Stimulated activated CD8-positive, alpha-beta memory T cell treated with anti-CD3 and anti-CD28 coated beads, Interleukin-7, amount 100 ng/mL, for 4 hours (primary cell): Measurements from ENCODE around the gene ANKFY1.

Experiments
- DNase-seq, 2 donors: peaks; one replicate each; pipeline ENCODE4 v3.0.0-alpha.2; 2020; ENCODE audit warnings: low read depth in 2 of 2

Gene ANKFY1

GRCh38 chr17:4263282-4264215 is at the start of gene ANKFY1:
Gene ANKFY1, minus strand, starts transcription at chr17:4263979. Its CDS starts 38 bp downstream, at chr17:4263941.
- DNase-seq = peak; percentile 92 to 94

GRCh38 chr17:4310354-4311060 is 46.7 kb upstream of the ANKFY1 start:
- no peak for DNase-seq

GRCh38 chr17:4309897-4310296 is 46.1 kb upstream of the ANKFY1 start:
- no peak for DNase-seq

GRCh38 chr17:4307179-4307930 is 43.6 kb upstream of the ANKFY1 start:
- no peak for DNase-seq

- no peak for DNase-seq
Measured at GRCh38 chr17:4305224-4305623, 41.4 kb upstream of the ANKFY1 start.

GRCh38 chr17:4304417-4305027 is 40.7 kb upstream of the ANKFY1 start:
- DNase-seq = peak in 1 of 2 donors; percentile 24

GRCh38 chr17:4301066-4301465 is 37.3 kb upstream of the ANKFY1 start:
- DNase-seq = no peak

- no peak for DNase-seq
Measured at GRCh38 chr17:4297351-4297750, 33.6 kb upstream of the ANKFY1 start.

GRCh38 chr17:4295686-4296085 is 31.9 kb upstream of the ANKFY1 start:
- no peak for DNase-seq

- DNase-seq = no peak
Measured at GRCh38 chr17:4293572-4293971, 29.8 kb upstream of the ANKFY1 start.

GRCh38 chr17:4287710-4288109 is 23.9 kb upstream of the ANKFY1 start:
- DNase-seq = no peak

- no peak for DNase-seq
Measured at GRCh38 chr17:4276514-4276913, 12.7 kb upstream of the ANKFY1 start.

GRCh38 chr17:4272972-4273368 is 9.2 kb upstream of the ANKFY1 start:
- no peak for DNase-seq

- no peak for DNase-seq
Measured at GRCh38 chr17:4272213-4272971, 8.6 kb upstream of the ANKFY1 start.

GRCh38 chr17:4270736-4271135 is 7.0 kb upstream of the ANKFY1 start:
- no peak for DNase-seq

GRCh38 chr17:4269915-4270314 is 6.1 kb upstream of the ANKFY1 start:
- no peak for DNase-seq

GRCh38 chr17:4267402-4267801 is 3.6 kb upstream of the ANKFY1 start:
- DNase-seq = no peak

- no peak for DNase-seq
Measured at GRCh38 chr17:4266550-4266949, 2.8 kb upstream of the ANKFY1 start.

GRCh38 chr17:4262703-4263102 is 1.1 kb downstream of the ANKFY1 start:
- no peak for DNase-seq

GRCh38 chr17:4261452-4261851 is 2.3 kb downstream of the ANKFY1 start:
- no peak for DNase-seq

- DNase-seq = no peak
Measured at GRCh38 chr17:4258867-4259266, 4.9 kb downstream of the ANKFY1 start.
